Brain microvascular endothelial cell (primary cell): ENCODE measurements around the gene WNK2.

Source experiments
- DNase-seq: peaks from one replicate; pipeline ENCODE4 v3.0.0-alpha.2; 2020
- H3K27ac ChIP-seq: fragments of 250-450 bp; sonication (Bioruptor Pico); 2 replicates; pipeline ENCODE4 v1.5.1; 2020; ENCODE audit warnings: mild to moderate bottlenecking, moderate library complexity
- H3K27me3 ChIP-seq: fragments of 250-450 bp; sonication (Bioruptor Pico); replicated peaks from 2 replicates; pipeline ENCODE4 v1.5.1; 2020; ENCODE audit warnings: mild to moderate bottlenecking
- H3K36me3 ChIP-seq: fragments of 250-450 bp; sonication (Bioruptor Pico); replicated peaks from 2 replicates; pipeline ENCODE4 v1.5.1; 2020; ENCODE audit warnings: mild to moderate bottlenecking
- H3K4me3 ChIP-seq: 2 replicates; pipeline ENCODE4 v1.5.1; 2011; ENCODE audit warnings: low read depth, mild to moderate bottlenecking, control low read depth, low read length, moderate library complexity
- CTCF ChIP-seq: IDR thresholded peaks from 2 replicates; pipeline ENCODE4 v1.5.1; 2011; ENCODE audit warnings: low read depth, mild to moderate bottlenecking, moderate library complexity, low read length, control low read depth, inconsistent platforms; ENCODE audit errors: missing control alignments
- in situ Hi-C: cut with HindIII; loops from 2 replicates; pipeline ENCODE4 v1.10.0; 2017; ENCODE audit warnings: low sequenced_read_pairs, low pct_ligation_motif_present

The WNK2 gene

GRCh38 chr9:93264338-93265125, 80.6 kb downstream of the WNK2 start:
- TF ChIP-seq CTCF: no peak
- no peak for DNase-seq
- Histone ChIP-seq H3K4me3 (no peak overlapping the region), H3K27me3 (no peaks in the 10 kb centered on the region), H3K27ac (no peak overlapping the region), H3K36me3 (no peaks in the 10 kb centered on the region)
- in situ Hi-C loops: no loop called here

GRCh38 chr9:93265301-93265971, 81.5 kb downstream of the WNK2 start:
- TF ChIP-seq CTCF: no peak
- Histone ChIP-seq H3K27ac (no peak overlapping the region), H3K27me3 (no peaks in the 10 kb centered on the region), H3K36me3 (no peaks in the 10 kb centered on the region), H3K4me3 (no peak overlapping the region)
- no peak for DNase-seq
- in situ Hi-C loops: no loop called here

DNA sequence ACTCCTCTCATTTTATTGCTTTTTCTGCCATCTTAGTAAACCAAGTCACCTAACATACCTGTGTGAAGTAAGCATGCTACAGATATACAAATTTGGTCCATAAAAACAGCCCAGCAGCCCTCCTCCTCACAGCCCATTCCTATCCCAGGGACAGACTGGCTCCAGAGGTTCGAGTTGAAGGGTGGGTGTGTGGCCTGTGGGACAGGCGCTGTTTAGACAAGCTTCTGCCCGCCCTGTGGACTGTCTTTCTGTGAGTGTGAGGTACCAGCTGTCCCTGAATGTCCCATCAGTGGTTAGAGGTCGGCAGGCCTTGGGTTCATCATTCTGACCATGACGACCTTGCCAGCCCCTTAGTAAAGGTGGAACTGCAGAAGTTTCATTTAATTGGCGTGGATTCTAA, 82.0 kb downstream of the WNK2 start:
- H3K27me3 ChIP-seq: no peaks in the 10 kb centered on the region
- in situ Hi-C loops: no loop called here
- H3K4me3 ChIP-seq: no peak overlapping the region
- no peak for TF ChIP-seq CTCF
- no peaks in the 10 kb centered on the region for H3K36me3 ChIP-seq
- no peak for DNase-seq
- no peak overlapping the region for H3K27ac ChIP-seq

DNA sequence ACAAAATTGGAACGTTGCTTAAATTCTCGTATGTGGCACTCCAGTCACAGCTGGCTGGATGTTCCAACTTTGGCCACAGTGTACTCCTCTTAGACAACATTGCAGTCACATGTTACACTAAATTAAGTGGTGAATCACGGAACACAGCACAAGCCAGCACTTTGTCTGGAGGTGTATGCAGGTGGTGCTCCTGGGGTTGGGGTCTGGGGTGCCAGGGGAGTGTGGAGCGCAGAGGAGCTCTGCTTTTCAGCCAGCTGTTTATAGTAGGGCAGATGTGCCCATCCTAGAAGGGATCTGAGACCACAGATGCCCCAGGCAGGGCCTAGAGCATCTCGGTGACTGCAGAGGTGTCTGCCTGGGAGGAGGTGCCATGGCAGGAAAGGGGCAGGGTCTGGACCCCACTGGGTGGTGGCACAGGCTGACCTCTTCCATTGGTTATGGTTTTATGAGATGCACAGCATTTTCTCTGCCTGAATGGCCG, 82.6 kb downstream of the WNK2 start:
- Histone ChIP-seq H3K27ac (no peak overlapping the region), H3K27me3 (no peaks in the 10 kb centered on the region), H3K4me3 (no peak overlapping the region), H3K36me3 (no peaks in the 10 kb centered on the region)
- in situ Hi-C loops: no loop called here
- TF ChIP-seq CTCF: no peak
- no peak for DNase-seq

GRCh38 chr9:93267091-93267541, 83.2 kb downstream of the WNK2 start:
- Histone ChIP-seq H3K27ac (no peak overlapping the region), H3K36me3 (no peaks in the 10 kb centered on the region), H3K27me3 (no peaks in the 10 kb centered on the region), H3K4me3 (no peak overlapping the region)
- DNase-seq: no peak
- no peak for TF ChIP-seq CTCF
- in situ Hi-C loops: no loop called here
